Measurements from ENCODE around the gene KRT20.

- TF ChIP-seq TCF7L2 (IDR thresholded peaks at IDR 0.05; ENCODE audit: low read depth, low read length) = no peak
- TF ChIP-seq SIN3A (IDR thresholded peaks at IDR 0.05; ENCODE audit: borderline replicate concordance, insufficient read depth, low read depth, low read length) = no peak
- no peak for TF ChIP-seq REST (IDR thresholded peaks at IDR 0.05; ENCODE audit: insufficient read depth in 1 of 2, low read depth in 2 of 2, low read length in 1 of 2)
- TF ChIP-seq CTCF (IDR thresholded peaks at IDR 0.05) = no peak
These were observed 3.2 kb upstream of the KRT20 start for GRCh38 chr17:40888196-40888720.
